HG03280 (cell line): ENCODE data around the gene TGFBR3L.
"Not testable (repeated sequence)": the region's sequence is repeated elsewhere in the genome, so short reads cannot be mapped to it uniquely, and the experiment has no call there.

Experiments used
- ATAC-seq: cut with Tn5 transposase; IDR thresholded peaks from one replicate; pipeline ENCODE4 v1.9.1; 2021; ENCODE audit warnings: mild to moderate bottlenecking, moderate library complexity; ENCODE audit not compliant: unreplicated experiment

Gene TGFBR3L

GRCh38 chr19:7947939-7948338, 33.3 kb downstream of the TGFBR3L start:
- no peak for ATAC-seq

DNA sequence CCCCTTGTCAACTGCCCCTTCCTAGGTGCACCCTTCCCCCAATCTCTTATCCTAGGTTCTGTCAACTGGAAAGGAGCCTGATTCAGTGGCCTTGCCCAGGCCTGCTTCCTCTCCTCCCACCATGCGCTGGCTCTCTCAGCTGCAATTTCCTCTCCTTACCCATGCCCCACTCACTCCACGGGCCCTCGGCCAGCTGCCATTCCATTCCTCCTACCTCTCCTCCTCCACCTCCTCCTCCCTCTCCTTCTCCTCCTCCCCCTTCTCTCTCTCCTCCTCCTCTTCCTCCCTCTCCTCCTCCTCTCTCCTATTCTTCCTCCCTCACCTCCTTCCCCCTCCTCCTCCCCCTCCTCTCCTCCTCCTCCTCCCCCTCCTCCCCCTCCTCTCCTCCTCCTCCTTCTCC, 38.4 kb downstream of the TGFBR3L start:
- ATAC-seq: no peak

DNA sequence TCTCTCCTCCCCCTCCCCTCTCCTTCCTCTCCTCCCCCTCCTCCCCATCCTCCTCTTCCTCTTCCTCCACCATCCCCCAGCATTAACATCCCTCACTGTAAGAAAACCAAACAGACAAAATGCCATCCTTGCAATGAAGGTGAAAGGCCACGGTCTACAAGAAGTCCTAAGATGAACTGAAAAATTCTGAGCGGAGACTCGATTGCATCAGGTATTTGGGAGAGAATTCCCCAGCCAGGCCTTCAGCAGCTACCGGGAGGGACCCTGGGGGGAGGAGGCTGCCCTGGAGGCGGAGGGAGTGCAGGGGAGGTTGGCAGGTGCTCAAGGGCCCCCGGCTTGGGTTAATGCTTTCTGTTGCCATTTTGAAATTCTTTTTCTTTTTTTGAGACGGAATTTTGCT, 38.9 kb downstream of the TGFBR3L start:
- no peak for ATAC-seq

- ATAC-seq: no peak
Observed at GRCh38 chr19:7955696-7956095, 41.1 kb downstream of the TGFBR3L start.

DNA sequence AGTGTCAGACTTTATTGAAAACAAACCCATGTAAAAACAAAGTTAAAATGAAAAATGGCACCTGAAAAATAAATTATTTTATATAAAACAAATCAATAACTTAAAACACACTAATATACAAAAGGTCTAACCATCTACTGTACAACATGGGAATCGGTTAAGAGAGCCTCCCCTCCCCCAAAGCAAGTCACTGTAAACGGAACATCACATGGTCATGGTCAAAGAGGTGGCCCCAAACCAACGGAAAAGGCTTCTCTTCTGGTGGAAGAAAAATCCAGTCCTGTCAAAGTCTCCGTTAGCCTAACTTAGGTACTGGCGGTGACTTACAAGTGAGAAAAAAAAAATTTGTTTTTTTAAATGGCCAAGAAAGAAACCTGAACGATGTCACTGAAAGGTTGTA, 44.6 kb downstream of the TGFBR3L start:
- ATAC-seq: no peak

GRCh38 chr19:7961082-7961481, 46.5 kb downstream of the TGFBR3L start:
- not testable (repeated sequence) for ATAC-seq

DNA sequence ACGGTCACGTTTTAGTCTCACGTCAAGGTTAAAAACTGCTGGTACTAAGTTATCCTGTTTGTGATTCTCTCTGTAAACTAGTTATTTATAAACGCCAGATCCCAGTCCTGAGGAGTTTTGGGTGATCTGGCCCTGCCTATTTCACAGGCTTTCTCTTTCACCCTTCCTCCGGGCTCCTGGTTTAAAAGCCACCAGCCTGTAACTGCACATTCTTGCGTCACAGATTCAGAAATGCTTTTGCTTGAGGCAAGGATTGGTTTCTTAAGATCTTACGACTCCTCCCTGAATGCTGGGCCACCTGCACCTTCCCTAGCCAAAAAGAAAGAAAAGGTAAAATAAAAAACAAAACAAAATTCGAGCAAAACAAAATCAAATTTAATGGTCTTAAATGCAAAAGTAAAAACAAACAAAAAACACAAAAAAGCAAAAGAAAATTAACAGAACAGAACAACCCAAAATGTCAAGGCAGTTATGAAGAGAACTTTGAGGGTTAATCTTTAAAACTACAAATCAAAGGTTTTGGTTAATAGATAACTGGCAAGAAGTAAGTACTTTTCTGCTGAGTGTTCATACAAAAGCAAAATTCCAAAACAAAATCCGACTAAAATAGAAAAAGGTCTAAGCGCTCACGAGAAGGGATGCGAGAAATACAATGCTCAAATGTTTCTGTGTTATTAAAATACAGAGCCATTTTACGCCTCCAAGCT, 47.4 kb downstream of the TGFBR3L start:
- no peak for ATAC-seq

- no peak for ATAC-seq
Observed at GRCh38 chr19:7962644-7963268, 48.1 kb downstream of the TGFBR3L start.

DNA sequence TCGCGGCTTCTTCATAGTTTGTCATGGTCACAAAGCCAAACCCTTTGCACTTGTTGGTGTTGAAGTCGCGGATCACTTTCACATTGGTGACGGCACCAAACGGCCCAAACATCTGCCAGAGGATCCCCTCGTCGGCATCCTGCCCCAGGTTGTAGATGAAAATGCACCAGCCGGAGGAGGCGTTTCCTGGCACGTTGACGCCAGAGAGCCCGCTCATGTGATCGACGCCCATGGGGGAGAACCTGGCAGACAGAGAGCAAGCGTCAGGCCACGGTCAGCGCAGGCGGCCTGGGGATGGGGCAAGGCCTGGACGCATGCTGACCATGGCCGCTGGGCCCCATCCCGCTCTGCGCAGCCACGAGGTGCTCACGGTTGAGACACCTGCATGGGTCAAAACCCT, 48.9 kb downstream of the TGFBR3L start:
- no peak for ATAC-seq

GRCh38 chr19:7965259-7965841, 50.7 kb downstream of the TGFBR3L start:
- ATAC-seq: no peak

DNA sequence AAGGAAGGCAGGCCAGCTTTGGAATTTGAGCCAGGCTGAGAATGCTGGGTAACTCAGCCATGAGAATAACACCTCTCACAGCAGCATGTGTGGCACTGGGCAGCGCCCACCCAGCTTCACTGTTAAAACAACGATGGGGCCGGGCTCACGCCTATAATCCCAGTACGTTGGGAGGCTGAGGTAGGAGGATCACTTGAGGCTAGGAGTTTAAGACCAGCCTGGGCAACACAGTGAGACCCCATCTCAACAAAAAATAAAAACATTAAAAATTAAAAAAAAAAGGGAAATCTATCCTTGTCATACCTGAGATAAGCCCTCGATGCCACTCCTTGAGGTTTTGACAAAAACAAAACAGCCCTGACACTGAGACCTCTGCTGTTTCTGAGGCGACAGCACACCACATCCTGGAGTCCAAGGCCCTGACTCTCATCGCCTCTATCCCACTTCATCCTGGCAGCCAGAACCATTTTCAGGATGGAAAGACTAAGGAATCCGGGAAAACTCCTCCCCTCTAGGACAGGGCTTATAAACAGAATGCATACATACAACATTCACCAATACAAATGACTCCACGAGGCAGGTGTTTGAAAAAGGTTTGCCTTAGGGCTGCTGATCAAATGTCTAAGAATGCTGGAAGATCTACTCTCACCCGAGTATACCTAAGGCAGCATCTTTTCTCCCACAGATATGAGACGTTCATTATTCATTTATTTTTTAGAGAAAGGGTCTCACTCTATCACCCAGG, 51.5 kb downstream of the TGFBR3L start:
- no peak for ATAC-seq

DNA sequence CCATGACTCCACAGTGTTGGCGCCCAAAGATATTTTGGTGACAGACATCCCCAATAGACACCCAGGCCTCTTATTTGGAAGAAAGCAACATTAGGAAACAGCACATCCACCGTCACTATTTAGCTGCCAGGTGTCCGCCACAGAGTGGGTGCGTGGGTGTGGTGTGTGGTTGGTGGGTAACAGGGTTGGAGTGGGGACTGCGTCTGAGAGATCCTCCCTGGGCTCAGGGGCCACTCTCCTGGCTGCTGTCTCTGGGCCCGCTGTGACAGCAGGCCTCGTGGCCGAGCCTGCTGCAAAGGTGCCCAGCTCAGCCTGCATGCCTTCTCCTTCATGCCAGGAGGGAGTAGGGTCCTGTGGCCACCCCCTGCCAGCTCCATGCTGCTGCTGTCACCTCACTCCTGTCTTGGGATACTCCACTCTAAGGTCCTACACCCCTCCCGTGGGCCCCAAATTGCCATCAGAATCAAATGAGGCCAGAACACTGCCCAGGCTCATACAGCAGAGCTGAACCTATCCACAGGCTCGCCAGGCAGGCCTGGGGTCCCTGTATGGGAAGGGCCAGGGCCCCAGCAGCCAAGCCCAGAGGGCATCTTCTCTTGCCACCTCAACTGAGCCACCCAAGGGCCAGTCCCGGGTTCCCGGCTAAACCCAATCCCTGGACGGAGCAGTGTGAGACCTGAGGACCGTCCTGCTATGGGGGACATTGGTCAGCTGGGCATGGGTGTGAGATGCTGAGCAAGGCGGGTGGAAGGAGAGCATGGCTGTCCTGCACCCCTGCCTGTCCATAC, 53.6 kb downstream of the TGFBR3L start:
- no peak for ATAC-seq
